ENCODE measurements around the gene ERAL1.

DNA sequence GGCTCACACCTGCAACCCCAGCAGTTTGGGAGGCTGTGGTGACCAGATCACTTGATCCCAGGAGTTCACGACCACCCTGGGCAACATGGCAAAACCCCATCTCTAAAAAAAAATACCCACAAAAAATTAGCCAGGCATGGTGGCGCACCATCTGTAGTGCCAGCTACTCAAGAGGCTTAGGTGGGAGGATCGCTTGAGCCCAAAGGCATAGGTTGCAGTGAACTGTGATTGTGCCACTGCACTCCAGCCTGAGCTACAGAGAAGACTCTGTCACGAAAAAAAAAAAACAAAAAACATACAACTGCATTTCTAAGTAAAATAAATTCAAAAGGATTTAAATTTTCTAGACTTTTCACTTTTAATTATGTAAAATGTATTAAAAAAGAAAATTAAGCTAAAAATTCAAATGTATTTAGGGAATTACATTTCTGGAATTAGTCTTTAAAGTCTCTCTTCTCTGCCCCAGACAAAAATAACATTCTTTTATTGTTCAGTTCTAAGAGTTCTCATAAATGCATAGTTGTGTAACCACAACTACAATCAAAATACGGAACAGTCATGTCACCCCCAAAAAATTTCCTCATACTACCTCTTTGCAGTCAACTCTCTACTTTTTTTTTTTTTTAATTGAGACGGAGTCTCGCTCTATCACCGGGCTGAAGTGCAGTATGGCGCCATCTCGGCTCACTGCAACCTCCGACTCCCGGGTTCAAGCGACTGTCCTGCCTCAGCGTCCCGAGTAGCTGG is 26.3 kb upstream of the ERAL1 start:
- TF ChIP-seq, protein P1, sequence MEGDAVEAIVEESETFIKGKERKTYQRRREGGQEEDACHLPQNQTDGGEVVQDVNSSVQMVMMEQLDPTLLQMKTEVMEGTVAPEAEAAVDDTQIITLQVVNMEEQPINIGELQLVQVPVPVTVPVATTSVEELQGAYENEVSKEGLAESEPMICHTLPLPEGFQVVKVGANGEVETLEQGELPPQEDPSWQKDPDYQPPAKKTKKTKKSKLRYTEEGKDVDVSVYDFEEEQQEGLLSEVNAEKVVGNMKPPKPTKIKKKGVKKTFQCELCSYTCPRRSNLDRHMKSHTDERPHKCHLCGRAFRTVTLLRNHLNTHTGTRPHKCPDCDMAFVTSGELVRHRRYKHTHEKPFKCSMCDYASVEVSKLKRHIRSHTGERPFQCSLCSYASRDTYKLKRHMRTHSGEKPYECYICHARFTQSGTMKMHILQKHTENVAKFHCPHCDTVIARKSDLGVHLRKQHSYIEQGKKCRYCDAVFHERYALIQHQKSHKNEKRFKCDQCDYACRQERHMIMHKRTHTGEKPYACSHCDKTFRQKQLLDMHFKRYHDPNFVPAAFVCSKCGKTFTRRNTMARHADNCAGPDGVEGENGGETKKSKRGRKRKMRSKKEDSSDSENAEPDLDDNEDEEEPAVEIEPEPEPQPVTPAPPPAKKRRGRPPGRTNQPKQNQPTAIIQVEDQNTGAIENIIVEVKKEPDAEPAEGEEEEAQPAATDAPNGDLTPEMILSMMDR (conservative IDR thresholded peaks at IDR 0.05 in 1 of 2, IDR thresholded peaks at IDR 0.05 in 1 of 2; ENCODE audit: low read depth in 1 of 2, low read length in 2 of 2): no peak
- TF ChIP-seq EZH2 (IDR thresholded peaks at IDR 0.05; ENCODE audit: low read length, missing control alignments): no peak

All from fibroblast of lung (primary cell).